Embryonic facial prominence (tissue), 1 donor: ENCODE measurements around the gene GFI1B.
A peak's percentile ranks its signal among the peaks of the same experiment; 100 is the strongest.
"Not testable (repeated sequence)": the region's sequence is repeated elsewhere in the genome, so short reads cannot be mapped to it uniquely, and the experiment has no call there.

Source experiments
- DNase-seq: peaks from one replicate; pipeline ENCODE4 v3.0.0-alpha.2; 2016; ENCODE audit errors: extremely low spot score

GFI1B gene

GRCh38 chr9:132991351-132992300, 13.1 kb downstream of the GFI1B start:
- no peak for DNase-seq

- no peak for DNase-seq
Measured at GRCh38 chr9:132993511-132993939, 15.0 kb downstream of the GFI1B start.

GRCh38 chr9:132994410-132995120, 16.1 kb downstream of the GFI1B start:
- no peak for DNase-seq

DNA sequence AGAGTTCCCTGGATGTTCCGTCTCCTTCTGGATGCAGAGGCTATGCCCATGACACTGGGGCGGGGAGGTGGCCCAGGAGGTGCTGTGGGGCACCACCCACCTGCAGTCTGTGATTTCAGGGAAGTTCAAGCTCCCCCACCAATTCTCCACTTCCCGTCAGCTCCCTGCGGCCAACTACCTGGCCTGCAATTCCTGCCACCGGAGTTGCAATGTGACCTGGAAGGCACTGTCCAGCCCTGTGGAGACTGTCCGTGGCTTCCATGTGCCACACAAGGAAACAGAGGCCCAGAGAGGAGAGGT, 16.6 kb downstream of the GFI1B start:
- no peak for DNase-seq

GRCh38 chr9:132995879-132996278, 17.4 kb downstream of the GFI1B start:
- no peak for DNase-seq

- no peak for DNase-seq
Measured at GRCh38 chr9:132996526-132996925, 18.0 kb downstream of the GFI1B start.

DNA sequence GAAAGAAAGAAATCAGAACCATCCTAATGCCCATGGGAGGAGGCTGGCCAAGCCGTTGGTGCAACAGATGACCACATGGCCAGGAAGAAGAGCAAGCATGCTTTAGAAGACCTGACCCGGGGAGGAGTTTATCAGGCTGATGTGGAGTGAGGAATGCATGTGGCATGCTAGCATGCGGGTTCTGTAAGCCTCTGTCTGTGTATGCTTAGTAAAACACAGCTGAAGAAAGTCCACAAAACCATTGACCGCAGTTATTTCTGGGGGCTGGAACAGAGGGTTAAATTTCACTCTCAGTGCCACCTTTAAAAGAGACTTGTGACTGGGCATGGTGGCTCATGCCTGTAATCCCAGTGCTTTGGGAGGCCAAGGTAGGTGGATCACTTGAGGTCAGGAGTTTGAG, 19.1 kb downstream of the GFI1B start:
- no peak for DNase-seq

DNA sequence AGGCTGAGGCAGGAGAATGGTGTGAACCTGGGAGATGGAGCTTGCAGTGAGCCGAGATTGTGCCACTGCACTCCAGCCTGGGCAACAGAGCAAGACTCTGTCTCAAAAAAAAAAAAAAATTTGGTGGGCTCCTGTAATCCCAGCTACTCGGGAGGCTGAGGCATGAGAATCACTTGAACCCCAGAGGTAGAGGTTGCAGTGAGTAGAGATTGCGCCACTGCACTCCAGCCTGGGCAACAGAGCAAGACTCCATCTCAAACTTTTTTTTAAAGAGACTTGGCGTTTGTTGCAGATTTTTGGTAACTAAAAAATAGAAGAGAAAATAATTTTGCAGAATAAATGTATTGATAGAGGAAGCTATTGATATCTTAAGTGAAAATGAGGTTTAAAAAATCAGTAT, 19.7 kb downstream of the GFI1B start:
- DNase-seq = not testable (repeated sequence)

- peak; percentile 52 for DNase-seq
Measured at GRCh38 chr9:132998831-132999635, 20.5 kb downstream of the GFI1B start.

- no peak for DNase-seq
Measured at GRCh38 chr9:133002147-133003070, 23.9 kb downstream of the GFI1B start.

DNA sequence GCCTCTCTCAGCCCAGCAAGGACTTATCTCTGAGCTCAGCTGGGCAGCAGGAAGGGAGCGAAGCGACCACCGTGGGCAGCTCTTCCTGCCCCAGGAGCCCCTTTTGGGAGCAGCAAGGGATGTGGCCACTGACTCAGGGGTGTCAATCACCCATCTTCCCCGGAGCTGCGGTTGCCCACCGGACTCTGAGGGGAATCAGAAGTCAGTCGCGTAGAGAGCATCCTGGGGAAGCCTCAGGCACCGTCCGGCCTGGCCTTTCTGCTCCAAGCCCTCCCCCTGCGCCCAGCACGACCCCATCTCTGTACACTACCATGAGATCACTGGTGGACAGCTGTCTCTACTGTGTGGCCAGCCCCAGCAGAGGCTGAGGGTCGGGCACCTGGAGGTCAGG, 24.6 kb downstream of the GFI1B start:
- no peak for DNase-seq

GRCh38 chr9:133003671-133004090, 25.2 kb downstream of the GFI1B start:
- DNase-seq = no peak

DNA sequence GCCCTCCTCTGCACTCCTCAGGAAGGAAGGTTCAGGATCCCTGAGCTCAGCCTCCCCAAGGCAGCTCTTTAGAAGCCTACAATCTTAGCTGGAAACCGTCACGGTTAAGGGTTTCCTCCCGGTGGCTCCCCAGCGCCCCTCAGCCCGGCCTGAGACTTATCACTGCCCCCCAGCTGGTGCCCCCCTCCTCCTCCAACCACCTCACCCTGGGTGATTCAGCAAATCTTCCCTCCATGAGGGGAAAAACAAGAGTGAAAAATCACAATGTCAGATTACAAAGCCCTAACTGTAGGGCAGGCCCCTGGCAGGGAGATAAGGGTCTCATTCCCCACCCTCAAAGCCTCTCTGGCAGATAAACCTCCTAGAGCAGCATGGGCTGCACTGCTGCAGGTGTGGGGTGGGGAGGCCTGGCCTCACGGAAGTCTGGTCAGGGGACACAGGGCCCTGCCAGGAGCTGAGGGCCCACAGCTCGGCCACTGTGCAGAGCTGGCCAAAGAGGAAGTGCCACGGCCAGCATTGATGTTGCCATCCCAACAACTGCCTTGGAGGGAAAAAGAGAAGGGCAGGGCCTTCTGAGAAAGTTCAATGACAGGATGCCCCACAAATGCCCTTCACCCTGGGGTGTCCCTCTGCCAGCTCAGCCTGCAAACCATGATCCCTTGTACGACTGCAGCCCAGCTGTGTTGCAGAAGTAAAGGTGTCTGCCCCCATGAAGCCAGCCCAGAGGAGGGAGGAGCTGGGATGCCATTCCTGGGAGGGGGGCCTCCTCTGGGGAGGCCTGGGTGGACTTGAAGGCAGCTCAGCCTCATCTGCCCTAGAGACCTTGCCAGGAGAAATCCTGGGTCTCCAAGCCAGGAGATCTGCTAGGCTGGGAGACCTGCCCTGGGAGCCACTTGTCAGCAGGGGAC, 25.9 kb downstream of the GFI1B start:
- DNase-seq = no peak

DNA sequence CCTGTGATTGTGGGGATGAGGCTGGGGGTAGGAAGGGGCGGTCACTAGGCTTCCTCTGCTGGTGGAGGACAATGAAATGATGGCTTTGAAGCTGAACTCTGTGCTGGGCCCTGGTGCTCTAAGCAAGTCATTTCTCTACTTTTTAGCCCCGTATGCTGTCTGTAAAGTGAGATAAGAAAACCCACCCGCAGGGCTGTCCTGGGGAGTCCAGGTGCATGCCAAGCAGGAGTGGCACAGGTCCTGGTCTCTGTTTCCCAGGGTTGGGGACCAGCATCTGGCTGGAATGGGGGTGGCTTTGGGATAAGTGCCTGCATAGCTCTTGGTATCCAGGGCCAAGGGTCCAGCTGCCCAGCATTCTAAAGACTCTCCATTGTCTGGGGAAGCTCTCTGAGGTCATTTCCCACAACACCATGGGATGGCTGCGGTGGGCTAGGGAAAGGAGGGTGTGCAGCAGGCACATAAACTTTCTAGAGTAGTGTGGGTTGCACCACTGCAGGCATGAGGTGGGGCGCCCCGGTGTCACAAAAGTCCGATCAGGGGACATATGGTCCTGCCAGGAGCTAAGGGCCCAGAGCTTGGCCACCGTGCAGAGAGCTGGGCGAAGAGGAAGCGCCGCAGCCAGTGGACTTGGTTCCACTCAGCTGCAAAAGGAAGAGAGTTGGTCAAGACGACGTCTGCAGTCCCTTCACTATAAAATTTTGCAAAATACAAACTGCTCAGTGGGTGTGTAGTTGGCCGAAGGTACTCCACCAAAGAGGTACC, 26.7 kb downstream of the GFI1B start:
- DNase-seq = no peak

DNA sequence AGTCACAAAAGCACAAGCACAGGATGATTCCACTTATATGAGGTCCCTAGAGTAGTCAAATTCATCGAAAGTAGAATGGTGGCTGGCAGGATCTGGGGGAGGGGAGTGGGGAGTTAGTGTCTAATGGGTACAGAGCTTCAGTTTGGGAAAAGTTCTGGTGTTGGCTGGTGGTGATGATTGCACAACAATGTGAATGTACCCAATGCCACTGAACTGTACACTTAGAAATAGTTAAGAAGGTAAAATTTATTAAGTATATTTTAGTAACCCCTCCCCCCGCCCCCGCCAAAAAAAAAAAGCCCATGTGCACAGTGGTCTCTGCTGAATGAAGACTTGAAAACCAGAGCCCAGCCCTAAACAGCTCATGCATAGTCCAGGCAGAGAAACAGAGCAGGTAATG, 27.5 kb downstream of the GFI1B start:
- no peak for DNase-seq

DNA sequence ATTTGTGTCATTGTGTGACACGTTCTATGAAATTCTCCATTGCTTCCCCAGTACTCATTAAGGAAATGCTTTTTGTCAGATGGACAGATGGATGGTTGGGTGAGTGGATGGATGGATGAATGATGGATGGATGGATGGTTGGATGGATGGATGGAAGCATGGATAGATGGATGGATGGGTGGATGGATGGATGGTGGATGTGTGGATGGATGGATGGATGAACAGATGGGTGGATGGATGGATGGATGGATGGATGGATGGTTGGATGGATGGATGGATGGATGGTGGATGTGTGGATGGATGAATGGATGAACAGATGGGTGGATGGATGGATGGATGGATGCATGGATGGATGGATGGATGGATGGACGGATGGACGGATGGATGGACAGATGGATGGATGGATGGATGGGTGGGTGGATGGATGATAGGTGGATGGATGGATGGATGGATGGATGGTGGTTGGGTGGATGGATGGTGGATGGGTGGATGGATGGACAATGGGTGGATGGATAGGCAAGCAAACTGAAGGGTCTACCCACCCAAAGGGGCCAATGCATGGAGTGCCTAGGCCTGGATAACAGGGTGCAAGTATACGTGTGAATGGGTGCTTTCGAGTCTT, 28.3 kb downstream of the GFI1B start:
- no peak for DNase-seq

GRCh38 chr9:133008406-133008805, 29.9 kb downstream of the GFI1B start:
- DNase-seq = no peak

- DNase-seq = no peak
Measured at GRCh38 chr9:133008824-133009223, 30.3 kb downstream of the GFI1B start.
